PFSK-1 (cell line): ENCODE results near the gene DCBLD1.

Source experiments
- FOXP2 ChIP-seq: optimal IDR thresholded peaks from 2 replicates; pipeline ENCODE3; 2011; ENCODE audit warnings: borderline replicate concordance, control low read depth, inconsistent platforms; ENCODE audit not compliant: insufficient read depth; ENCODE audit errors: extremely low read length, extremely low read depth
- POLR2AphosphoS5 ChIP-seq: IDR thresholded peaks from 2 replicates; pipeline ENCODE4 v1.6.1; 2012; ENCODE audit warnings: low read depth, mild to moderate bottlenecking, control low read depth, low read length, moderate library complexity
- REST ChIP-seq, 2 experiments: IDR thresholded peaks; 2 replicates each; pipeline versions ENCODE4 v1.6.1 to v1.8.0; 2011 to 2012; ENCODE audit warnings: low read depth in 2 of 2, low read length in 2 of 2, control low read depth in 1 of 2, inconsistent platforms in 1 of 2, mild to moderate bottlenecking in 1 of 2, moderate library complexity in 1 of 2; ENCODE audit not compliant: insufficient read depth in 1 of 2
- SIN3A ChIP-seq: IDR thresholded peaks from 2 replicates; pipeline ENCODE4 v1.6.1; 2012; ENCODE audit warnings: mild to moderate bottlenecking, low read length, moderate library complexity, borderline replicate concordance; ENCODE audit not compliant: insufficient read depth
- TAF1 ChIP-seq: IDR thresholded peaks from 2 replicates; pipeline ENCODE4 v1.6.1; 2012; ENCODE audit warnings: low read length, control low read depth, borderline replicate concordance; ENCODE audit not compliant: insufficient read depth

Gene DCBLD1

GRCh38 chr6:117502580-117502979, 20.1 kb downstream of the DCBLD1 start:
- TF ChIP-seq TAF1 (no peak), FOXP2 (no peak), REST (IDR thresholded peaks at IDR 0.05; ENCODE audit: insufficient read depth in 1 of 2, low read depth in 2 of 2, low read length in 2 of 2) (no peak), POLR2AphosphoS5 (no peak), SIN3A (no peak)

GRCh38 chr6:117503211-117503610, 20.7 kb downstream of the DCBLD1 start:
- TF ChIP-seq POLR2AphosphoS5 (no peak), SIN3A (no peak), TAF1 (no peak), FOXP2 (no peak), REST (IDR thresholded peaks at IDR 0.05; ENCODE audit: insufficient read depth in 1 of 2, low read depth in 2 of 2, low read length in 2 of 2) (no peak)

GRCh38 chr6:117504478-117505144, 22.1 kb downstream of the DCBLD1 start:
- TF ChIP-seq REST (IDR thresholded peaks at IDR 0.05; ENCODE audit: insufficient read depth in 1 of 2, low read depth in 2 of 2, low read length in 2 of 2): no peak
- TF ChIP-seq POLR2AphosphoS5: no peak
- TF ChIP-seq SIN3A: no peak
- no peak for TF ChIP-seq TAF1
- no peak for TF ChIP-seq FOXP2

- no peak for TF ChIP-seq FOXP2
- TF ChIP-seq TAF1: no peak
- no peak for TF ChIP-seq SIN3A
- TF ChIP-seq POLR2AphosphoS5: no peak
- no peak; a peak in 1 of 4 replicates for TF ChIP-seq REST (IDR thresholded peaks at IDR 0.05; ENCODE audit: insufficient read depth in 1 of 2, low read depth in 2 of 2, low read length in 2 of 2)
These were observed 22.8 kb downstream of the DCBLD1 start for GRCh38 chr6:117505311-117505710.

- no peak for TF ChIP-seq SIN3A
- no peak for TF ChIP-seq FOXP2
- no peak for TF ChIP-seq POLR2AphosphoS5
- TF ChIP-seq REST (IDR thresholded peaks at IDR 0.05; ENCODE audit: insufficient read depth in 1 of 2, low read depth in 2 of 2, low read length in 2 of 2): no peak
- TF ChIP-seq TAF1: no peak
These were observed 23.8 kb downstream of the DCBLD1 start for GRCh38 chr6:117506180-117506835.
